Mesodermal cell (in vitro differentiated cells): ENCODE data around the gene PIK3R4.

Source experiments
- H3K27ac ChIP-seq: 2 replicates; pipeline ENCODE4 v1.7.0; 2013; ENCODE audit warnings: mild to moderate bottlenecking, low read depth, low read length, moderate library complexity; ENCODE audit not compliant: severe bottlenecking
- H3K36me3 ChIP-seq: 2 replicates; pipeline ENCODE4 v1.7.1; 2013; ENCODE audit warnings: mild to moderate bottlenecking, low read length, moderate library complexity; ENCODE audit not compliant: control insufficient read depth, insufficient read depth
- H3K4me1 ChIP-seq: one replicate; pipeline ENCODE4 v1.7.1; 2013; ENCODE audit warnings: mild to moderate bottlenecking, low read length; ENCODE audit not compliant: insufficient read depth, control insufficient read depth, poor library complexity, severe bottlenecking
- H3K4me3 ChIP-seq: 2 replicates; pipeline ENCODE4 v1.7.0; 2013; ENCODE audit warnings: low read length, control low read depth, mild to moderate bottlenecking; ENCODE audit not compliant: insufficient read depth, poor library complexity, severe bottlenecking; ENCODE audit errors: extremely low read depth
- H3K9me3 ChIP-seq: 2 replicates; pipeline ENCODE4 v1.7.1; 2013; ENCODE audit warnings: mild to moderate bottlenecking, low read length, moderate library complexity; ENCODE audit not compliant: control insufficient read depth
- WGBS, 2 experiments: methylation state at CpG; one replicate each; pipeline ENCODE4 v1.1.5; 2013; ENCODE audit warnings: missing lambda C conversion rate in 2 of 2; ENCODE audit not compliant: insufficient coverage in 2 of 2; 5-methylcytosine and 5-hydroxymethylcytosine counted together

The PIK3R4 gene

GRCh38 chr3:130688697-130689470, 57.7 kb downstream of the PIK3R4 start:
- WGBS, 2 experiments: 100% methylated on average over 1 of the region's 3 CpGs; no CpG with 5 or more reads in 1 of the 2 experiments
- H3K4me1 ChIP-seq: peaks cover 3% of the 10 kb centered on the region
- H3K9me3 ChIP-seq: no peaks in the 10 kb centered on the region
- H3K4me3 ChIP-seq: no peak overlapping the region
- peaks cover 27% of the 10 kb centered on the region for H3K36me3 ChIP-seq
- H3K27ac ChIP-seq: no peak overlapping the region

- Histone ChIP-seq H3K36me3 (peaks cover 34% of the 10 kb centered on the region), H3K4me1 (peaks cover 3% of the 10 kb centered on the region), H3K4me3 (no peak overlapping the region), H3K27ac (no peak overlapping the region), H3K9me3 (no peaks in the 10 kb centered on the region)
- WGBS, 2 experiments: 100% methylated on average over 1 of the region's 4 CpGs; no CpG with 5 or more reads in 1 of the 2 experiments
Observed at GRCh38 chr3:130688015-130688688, 58.5 kb downstream of the PIK3R4 start.

- no peak overlapping the region for H3K27ac ChIP-seq
- no peak overlapping the region for H3K4me3 ChIP-seq
- H3K4me1 ChIP-seq: peaks cover 3% of the 10 kb centered on the region
- H3K9me3 ChIP-seq: no peaks in the 10 kb centered on the region
- peaks cover 39% of the 10 kb centered on the region for H3K36me3 ChIP-seq
Observed at GRCh38 chr3:130687327-130687726, 59.3 kb downstream of the PIK3R4 start.

- H3K36me3 ChIP-seq: peaks cover 44% of the 10 kb centered on the region
- no peaks in the 10 kb centered on the region for H3K9me3 ChIP-seq
- H3K4me1 ChIP-seq: peaks cover 3% of the 10 kb centered on the region
- WGBS, 2 experiments: 100% methylated on average over 1 of the region's 1 CpG; no CpG with 5 or more reads in 1 of the 2 experiments
- H3K4me3 ChIP-seq: no peak overlapping the region
- H3K27ac ChIP-seq: no peak overlapping the region
Observed at GRCh38 chr3:130686833-130687232, 59.8 kb downstream of the PIK3R4 start.

- 92% methylated on average over 1 of the region's 2 CpGs; no CpG with 5 or more reads in 1 of the 2 experiments for WGBS, 2 experiments
- H3K36me3 ChIP-seq: peaks cover 67% of the 10 kb centered on the region
- peaks cover 3% of the 10 kb centered on the region for H3K4me1 ChIP-seq
- no peak overlapping the region for H3K4me3 ChIP-seq
- H3K9me3 ChIP-seq: no peaks in the 10 kb centered on the region
- no peak overlapping the region for H3K27ac ChIP-seq
Observed at GRCh38 chr3:130682131-130682530, 64.5 kb downstream of the PIK3R4 start.

GRCh38 chr3:130679218-130679617, 67.4 kb downstream of the PIK3R4 start:
- no peaks in the 10 kb centered on the region for H3K4me1 ChIP-seq
- peaks cover 68% of the 10 kb centered on the region for H3K36me3 ChIP-seq
- no peak overlapping the region for H3K4me3 ChIP-seq
- 98 to 100% methylated on average over 1 to 5 of the region's 7 CpGs for WGBS, 2 experiments
- H3K27ac ChIP-seq: no peak overlapping the region
- H3K9me3 ChIP-seq: no peaks in the 10 kb centered on the region

- Histone ChIP-seq H3K4me1 (no peaks in the 10 kb centered on the region), H3K27ac (no peak overlapping the region), H3K9me3 (no peaks in the 10 kb centered on the region), H3K36me3 (peaks cover 55% of the 10 kb centered on the region), H3K4me3 (no peak overlapping the region)
- no CpG with 5 or more reads among the region's 1 CpG for WGBS, 2 experiments
Observed at GRCh38 chr3:130677343-130677742, 69.3 kb downstream of the PIK3R4 start.

GRCh38 chr3:130671545-130672312, 74.9 kb downstream of the PIK3R4 start:
- WGBS, 2 experiments: 80% methylated on average over 1 of the region's 2 CpGs; no CpG with 5 or more reads in 1 of the 2 experiments
- Histone ChIP-seq H3K4me3 (no peak overlapping the region), H3K36me3 (peaks cover 28% of the 10 kb centered on the region), H3K4me1 (no peaks in the 10 kb centered on the region), H3K9me3 (no peaks in the 10 kb centered on the region), H3K27ac (no peak overlapping the region)

- H3K27ac ChIP-seq: no peak overlapping the region
- H3K36me3 ChIP-seq: peaks cover 19% of the 10 kb centered on the region
- WGBS, 2 experiments: no CpG with 5 or more reads among the region's 2 CpGs
- no peaks in the 10 kb centered on the region for H3K4me1 ChIP-seq
- H3K4me3 ChIP-seq: no peak overlapping the region
- H3K9me3 ChIP-seq: no peaks in the 10 kb centered on the region
Observed at GRCh38 chr3:130669740-130670139, 76.9 kb downstream of the PIK3R4 start.

GRCh38 chr3:130663092-130663491, 83.5 kb downstream of the PIK3R4 start:
- H3K9me3 ChIP-seq: no peaks in the 10 kb centered on the region
- no peaks in the 10 kb centered on the region for H3K4me1 ChIP-seq
- no peak overlapping the region for H3K4me3 ChIP-seq
- peaks cover 3% of the 10 kb centered on the region for H3K36me3 ChIP-seq
- no peak overlapping the region for H3K27ac ChIP-seq
- WGBS, 2 experiments: 100% methylated on average over 2 of the region's 2 CpGs; no CpG with 5 or more reads in 1 of the 2 experiments
